VCaP (cell line): Measurements from ENCODE around the gene PALS1.

Experiments
- H3K27ac ChIP-seq: fragments of 450-650 bp; 2 replicates; pipeline ENCODE4 v1.5.1; 2017
- TF ChIP-seq, protein P1 (sequence below): fragments of 450-650 bp; conservative IDR thresholded peaks from 2 replicates; pipeline ENCODE4 v1.5.1; 2017; ENCODE audit warnings: mild to moderate bottlenecking, moderate library complexity

PALS1 gene

GRCh38 chr14:67241411-67242167, at the start of gene PALS1:
Gene PALS1, plus strand, starts transcription at chr14:67241435. Its CDS starts 37,736 bp downstream, at chr14:67279171.
- TF ChIP-seq, protein P1, sequence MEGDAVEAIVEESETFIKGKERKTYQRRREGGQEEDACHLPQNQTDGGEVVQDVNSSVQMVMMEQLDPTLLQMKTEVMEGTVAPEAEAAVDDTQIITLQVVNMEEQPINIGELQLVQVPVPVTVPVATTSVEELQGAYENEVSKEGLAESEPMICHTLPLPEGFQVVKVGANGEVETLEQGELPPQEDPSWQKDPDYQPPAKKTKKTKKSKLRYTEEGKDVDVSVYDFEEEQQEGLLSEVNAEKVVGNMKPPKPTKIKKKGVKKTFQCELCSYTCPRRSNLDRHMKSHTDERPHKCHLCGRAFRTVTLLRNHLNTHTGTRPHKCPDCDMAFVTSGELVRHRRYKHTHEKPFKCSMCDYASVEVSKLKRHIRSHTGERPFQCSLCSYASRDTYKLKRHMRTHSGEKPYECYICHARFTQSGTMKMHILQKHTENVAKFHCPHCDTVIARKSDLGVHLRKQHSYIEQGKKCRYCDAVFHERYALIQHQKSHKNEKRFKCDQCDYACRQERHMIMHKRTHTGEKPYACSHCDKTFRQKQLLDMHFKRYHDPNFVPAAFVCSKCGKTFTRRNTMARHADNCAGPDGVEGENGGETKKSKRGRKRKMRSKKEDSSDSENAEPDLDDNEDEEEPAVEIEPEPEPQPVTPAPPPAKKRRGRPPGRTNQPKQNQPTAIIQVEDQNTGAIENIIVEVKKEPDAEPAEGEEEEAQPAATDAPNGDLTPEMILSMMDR: no peak
- H3K27ac ChIP-seq: peak within 1 kb of the TSS; percentile 97

- TF ChIP-seq, protein P1: no peak
- H3K27ac ChIP-seq: no peak overlapping the region
These were observed 49.4 kb upstream of the PALS1 start for GRCh38 chr14:67191768-67192290.

GRCh38 chr14:67192366-67192765, 48.9 kb upstream of the PALS1 start:
- TF ChIP-seq, protein P1: no peak
- no peak overlapping the region for H3K27ac ChIP-seq

DNA sequence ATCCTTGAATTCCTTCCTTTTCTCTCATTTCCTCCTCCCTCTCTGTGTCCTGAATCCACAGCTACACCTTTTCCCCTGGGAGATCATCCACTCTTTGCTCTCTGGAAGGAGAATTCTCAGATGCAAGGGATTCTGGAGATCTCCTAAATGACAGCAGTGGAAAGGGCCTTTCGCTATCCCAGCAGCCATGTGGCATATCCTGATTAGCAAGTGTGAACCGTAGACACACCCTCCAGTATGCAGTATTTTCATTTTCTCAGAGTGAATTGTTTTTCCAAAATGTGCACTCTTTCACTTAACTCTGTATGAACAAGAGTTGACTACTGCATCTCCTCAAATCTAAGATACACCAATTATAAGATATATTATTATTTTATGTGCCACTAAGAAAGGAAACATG, 46.0 kb upstream of the PALS1 start:
- TF ChIP-seq, protein P1: no peak
- H3K27ac ChIP-seq: no peak overlapping the region

- TF ChIP-seq, protein P1: no peak
- H3K27ac ChIP-seq: no peak overlapping the region
These were observed 42.2 kb upstream of the PALS1 start for GRCh38 chr14:67199016-67199415.

GRCh38 chr14:67207810-67208209, 33.4 kb upstream of the PALS1 start:
- no peak overlapping the region for H3K27ac ChIP-seq
- TF ChIP-seq, protein P1: no peak

GRCh38 chr14:67218126-67218525, 23.1 kb upstream of the PALS1 start:
- TF ChIP-seq, protein P1: no peak
- peak overlapping the region; percentile 3; the same call in 1 of the 2 replicates for H3K27ac ChIP-seq
